OCI-LY7 (cell line): ENCODE measurements around the gene REEP3.

Source experiments
- CTCF ChIP-seq: fragments of 200-600 bp; sonication (generic); conservative IDR thresholded peaks from 2 replicates; pipeline ENCODE4 v1.5.1; 2014; ENCODE audit warnings: mild to moderate bottlenecking, antibody characterized with exemption, low read length, moderate library complexity, mixed read lengths
- EZH2phosphoT487 ChIP-seq: fragments of 200-600 bp; sonication (generic); IDR thresholded peaks from 2 replicates; pipeline ENCODE4 v1.6.1; 2018; ENCODE audit warnings: low read depth, borderline replicate concordance, mild to moderate bottlenecking, mixed run types, antibody characterized with exemption, low read length, moderate library complexity, mixed read lengths

DNA sequence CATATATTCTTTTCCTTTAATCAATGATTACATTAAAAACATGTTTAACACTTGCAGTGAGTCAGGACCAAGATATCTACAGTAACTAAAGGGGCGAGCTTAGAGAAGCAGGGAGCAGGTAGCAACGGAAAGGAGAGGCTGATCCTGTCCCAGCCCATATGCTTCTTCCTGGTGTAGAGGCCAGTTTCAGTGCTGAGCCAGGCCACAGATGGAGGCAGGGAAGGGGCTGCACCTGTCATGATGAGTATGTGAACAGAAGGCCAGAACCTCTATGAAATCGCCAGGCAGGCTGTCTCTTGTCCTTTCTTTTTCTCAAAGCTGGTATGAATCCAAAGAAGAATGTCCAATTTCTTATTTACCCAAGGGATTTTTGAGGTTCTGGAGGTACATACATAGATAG, 16.3 kb downstream of the REEP3 start:
- TF ChIP-seq CTCF = no peak
- no peak for TF ChIP-seq EZH2phosphoT487
